Astrocyte of the spinal cord (primary cell): ENCODE data around the gene ZNF782.
"Not testable (repeated sequence)": the region's sequence is repeated elsewhere in the genome, so short reads cannot be mapped to it uniquely, and the experiment has no call there.

Source experiments
- DNase-seq: peaks from one replicate; pipeline ENCODE4 v3.0.0; 2011; ENCODE audit warnings: low read depth, low spot score
- H3K4me3 ChIP-seq: 2 replicates; pipeline ENCODE4 v1.5.1; 2011; ENCODE audit warnings: low read depth, mild to moderate bottlenecking, low read length, moderate library complexity
- CTCF ChIP-seq: IDR thresholded peaks from 2 replicates; pipeline ENCODE4 v1.5.1; 2012; ENCODE audit warnings: low read depth, mild to moderate bottlenecking, low read length, inconsistent platforms
- in situ Hi-C: cut with HindIII; loops from 2 replicates; pipeline ENCODE4 v1.10.0; 2017; ENCODE audit warnings: low sequenced_read_pairs

The ZNF782 gene

DNA sequence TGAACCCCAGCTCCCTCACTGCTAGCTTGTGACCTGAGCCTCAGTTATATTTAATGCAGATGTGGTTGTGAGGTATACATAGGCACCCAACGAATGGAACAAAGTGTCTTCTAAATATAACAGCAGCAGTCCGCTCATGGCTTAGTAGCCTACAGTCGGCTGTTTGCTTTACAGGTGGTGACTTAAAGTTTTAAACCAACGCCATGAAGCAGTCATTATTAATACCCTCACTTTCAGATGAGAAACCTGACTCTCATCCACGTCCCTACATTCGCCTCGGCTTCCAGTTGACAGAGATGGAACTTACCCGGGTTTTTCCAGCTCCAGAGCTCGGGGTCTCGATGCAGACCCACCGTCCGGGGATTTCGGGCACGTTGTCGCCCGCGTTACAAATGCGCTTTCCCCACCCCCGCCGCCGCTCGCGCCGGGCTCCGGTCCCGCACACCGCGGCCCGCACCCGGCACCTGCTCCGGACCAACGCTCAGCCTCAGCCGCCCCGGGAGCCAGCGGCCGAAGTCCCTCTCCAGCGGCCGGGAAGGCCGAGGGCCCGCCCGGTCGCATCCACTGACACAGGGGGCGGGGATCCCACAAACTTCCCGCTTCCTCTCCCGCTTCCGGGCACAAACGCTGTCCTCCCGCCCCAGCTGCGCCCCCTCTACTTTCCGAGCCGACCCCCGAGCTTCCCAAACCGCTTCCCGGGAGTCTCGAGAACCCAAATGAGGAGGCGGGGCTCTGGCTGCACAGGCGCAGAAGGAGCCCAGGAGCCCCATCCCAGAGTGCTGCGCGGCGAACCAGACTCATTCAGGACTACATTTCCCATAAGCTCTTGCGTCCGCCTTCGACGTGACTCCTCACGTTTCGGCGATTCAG lies at the start of gene ZNF782:
TSS of gene ZNF782 (minus strand) at position 734 of the 870 bp plus-strand sequence. CDS start 2,553 bp downstream, outside the sequence.
- no peak for TF ChIP-seq CTCF
- peak within 1 kb of the TSS; percentile 77 for H3K4me3 ChIP-seq
- peak; percentile 95 for DNase-seq
- in situ Hi-C loops, result no loop called here

DNA sequence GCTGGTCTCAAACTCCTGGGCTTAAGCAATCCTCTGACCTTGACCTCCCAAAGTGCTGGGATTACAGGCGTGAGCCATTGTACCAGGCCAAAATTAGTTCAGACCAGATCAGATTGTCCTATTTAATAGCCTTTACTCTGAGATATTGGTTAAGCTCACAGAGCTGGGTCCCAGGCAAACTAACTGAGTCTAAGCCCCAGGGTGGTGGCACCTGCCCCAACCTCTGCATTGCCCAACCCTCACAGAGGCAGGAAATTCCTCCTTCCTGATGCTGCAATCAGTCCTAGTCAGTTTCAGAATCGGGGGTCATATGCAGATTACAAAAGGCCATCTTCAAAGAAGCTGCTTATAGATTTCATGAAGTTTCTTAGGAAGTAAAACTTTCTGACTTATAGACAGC lies 45.7 kb upstream of the ZNF782 start:
- H3K4me3 ChIP-seq, DNase-seq, in situ Hi-C loops: not testable (repeated sequence)

DNA sequence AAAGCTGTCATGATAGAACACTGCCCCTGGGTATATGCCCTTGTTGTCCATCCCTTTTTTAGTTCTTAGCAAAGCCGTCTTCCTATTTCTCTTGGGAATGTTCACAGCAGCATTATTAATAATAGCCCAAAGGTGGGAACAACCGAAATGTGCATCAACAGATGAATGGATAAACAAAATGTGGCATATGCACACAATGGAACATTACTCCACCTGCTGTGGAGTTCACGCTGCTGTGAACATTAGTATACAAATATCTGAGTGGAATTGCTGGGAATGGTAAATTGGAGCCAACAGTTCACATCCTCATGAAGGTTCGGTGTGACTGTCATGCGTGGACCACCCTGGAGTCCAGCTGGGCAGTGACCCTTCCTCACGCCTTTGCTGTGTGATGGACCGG lies 37.8 kb upstream of the ZNF782 start:
- no peak for TF ChIP-seq CTCF
- in situ Hi-C loops, result no loop called here
- no peak overlapping the region for H3K4me3 ChIP-seq
- DNase-seq, result no peak

- in situ Hi-C loops, result no loop called here
- DNase-seq, result no peak
- H3K4me3 ChIP-seq, result no peak overlapping the region
- TF ChIP-seq CTCF, result no peak
These were observed 34.3 kb upstream of the ZNF782 start for GRCh38 chr9:96888591-96888990.

DNA sequence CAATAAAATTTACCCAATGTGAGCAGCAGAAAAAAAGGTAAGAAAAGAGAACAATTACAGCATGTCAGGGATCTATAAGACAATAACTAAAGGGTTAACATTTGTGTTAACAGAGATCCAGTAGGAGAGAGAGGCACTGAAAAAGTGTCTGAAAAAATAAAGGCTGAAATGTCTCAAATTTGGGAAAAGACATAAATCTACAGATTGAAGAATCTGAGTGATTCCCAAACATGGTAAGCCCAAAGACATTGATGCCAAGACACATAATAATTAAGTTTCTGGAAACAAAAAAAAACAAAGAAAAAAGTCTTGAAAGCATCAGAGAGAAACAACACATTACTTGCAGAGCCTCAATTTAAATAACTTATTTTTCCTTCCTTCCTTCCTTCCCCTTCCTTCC lies 31.1 kb upstream of the ZNF782 start:
- no peak for TF ChIP-seq CTCF
- no peak for DNase-seq
- H3K4me3 ChIP-seq, result no peak overlapping the region
- in situ Hi-C loops, result no loop called here

DNA sequence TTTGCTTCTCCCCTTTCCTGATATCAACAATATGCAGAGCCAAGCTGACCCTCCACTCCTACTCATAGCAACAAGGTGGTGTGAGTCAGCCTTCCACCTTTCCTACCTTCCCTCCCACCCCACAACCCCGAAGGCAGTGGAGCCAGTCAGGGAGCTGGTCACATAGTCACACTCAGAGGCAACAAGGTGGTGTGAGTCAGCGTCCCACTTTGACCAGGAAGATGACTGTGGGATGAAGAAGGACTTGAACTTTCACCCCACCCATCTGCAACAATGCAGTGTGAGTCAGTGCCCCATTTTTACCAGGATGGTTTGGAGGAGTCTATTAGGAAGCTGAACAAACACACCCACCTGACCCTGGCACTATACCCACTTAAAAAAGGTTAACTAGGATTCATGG lies 30.1 kb upstream of the ZNF782 start:
- no peak overlapping the region for H3K4me3 ChIP-seq
- in situ Hi-C loops, result no loop called here
- peak; percentile 51 for DNase-seq
- TF ChIP-seq CTCF, result no peak

- H3K4me3 ChIP-seq, result no peak overlapping the region
- no peak for TF ChIP-seq CTCF
- no peak for DNase-seq
- in situ Hi-C loops, result no loop called here
These were observed 29.6 kb upstream of the ZNF782 start for GRCh38 chr9:96883922-96884321.
